Activated T-cell treated with anti-CD3 and anti-CD28 coated beads for 48 hours (primary cell): ENCODE results near the gene TIMM29.
"Not testable (repeated sequence)": the region's sequence is repeated elsewhere in the genome, so short reads cannot be mapped to it uniquely, and the experiment has no call there.

ENCODE experiments used
- DNase-seq: peaks from one replicate; pipeline ENCODE4 v3.0.0-alpha.2; 2020; ENCODE audit warnings: low read depth

The TIMM29 gene

GRCh38 chr19:10945264-10945663 lies 16.7 kb downstream of the TIMM29 start:
- DNase-seq, result no peak

- DNase-seq, result no peak
Measured at GRCh38 chr19:10946958-10947657, 18.5 kb downstream of the TIMM29 start.

DNA sequence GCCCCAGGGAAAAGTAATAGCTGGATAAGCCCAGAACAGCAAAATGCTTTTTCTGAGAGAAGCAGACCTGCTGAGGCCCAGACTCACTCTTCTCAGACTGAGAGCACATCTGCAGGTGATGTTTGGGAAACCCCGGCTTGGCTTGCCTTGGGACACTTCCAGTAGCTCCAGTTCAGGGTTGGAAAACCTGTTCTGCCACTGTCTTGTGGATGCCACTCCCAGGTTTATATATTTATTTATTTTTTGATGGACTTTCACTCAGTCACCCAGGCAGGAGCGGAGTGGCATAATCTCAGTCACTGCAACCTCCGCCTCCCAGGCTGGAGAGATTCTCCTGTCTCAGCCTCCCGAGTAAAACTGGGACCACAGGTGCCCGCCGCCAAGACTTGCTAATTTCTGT lies 24.2 kb downstream of the TIMM29 start:
- DNase-seq, result no peak

- not testable (repeated sequence) for DNase-seq
Measured at GRCh38 chr19:10959277-10959968, 30.8 kb downstream of the TIMM29 start.

DNA sequence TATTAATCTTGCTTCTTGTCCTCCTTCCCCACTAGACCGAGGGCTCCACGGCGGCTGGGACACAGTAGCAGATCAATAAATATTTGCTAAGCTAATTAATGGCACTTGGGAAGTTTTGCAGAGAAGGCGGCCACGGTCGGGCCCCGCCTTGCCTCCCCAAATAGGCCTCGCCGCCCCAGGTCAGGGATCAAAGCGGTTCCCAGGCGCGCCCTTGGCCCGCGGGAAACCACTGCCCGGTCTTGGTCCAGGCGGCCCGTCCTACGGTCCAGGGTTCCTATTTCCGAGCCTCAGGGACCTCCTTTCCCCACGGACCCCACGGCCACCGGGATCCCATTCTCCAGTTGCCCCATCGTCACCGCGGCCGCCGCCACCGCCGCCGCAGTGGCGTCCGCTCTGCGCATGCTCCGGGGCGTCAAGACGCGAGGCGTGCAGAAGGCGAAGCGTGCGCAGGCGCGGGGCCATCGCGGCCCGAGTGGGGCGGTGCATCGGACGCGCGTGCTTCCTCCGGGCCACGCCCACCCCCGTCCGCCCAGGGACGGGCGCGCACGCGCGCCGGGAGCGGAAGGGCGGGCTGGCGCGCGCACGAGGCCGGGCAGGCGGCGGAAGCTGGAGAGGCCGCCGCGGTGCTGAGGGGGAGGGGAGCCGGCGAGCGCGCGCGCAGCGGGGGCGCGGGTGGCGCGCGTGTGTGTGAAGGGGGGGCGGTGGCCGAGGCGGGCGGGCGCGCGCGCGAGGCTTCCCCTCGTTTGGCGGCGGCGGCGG lies 31.9 kb downstream of the TIMM29 start, which contains the start of gene SMARCA4:
Gene SMARCA4 (plus strand): TSS at position 717 of the 759 bp plus-strand sequence. CDS start 23,122 bp downstream, outside the sequence.
- peak; percentile 100 for DNase-seq

DNA sequence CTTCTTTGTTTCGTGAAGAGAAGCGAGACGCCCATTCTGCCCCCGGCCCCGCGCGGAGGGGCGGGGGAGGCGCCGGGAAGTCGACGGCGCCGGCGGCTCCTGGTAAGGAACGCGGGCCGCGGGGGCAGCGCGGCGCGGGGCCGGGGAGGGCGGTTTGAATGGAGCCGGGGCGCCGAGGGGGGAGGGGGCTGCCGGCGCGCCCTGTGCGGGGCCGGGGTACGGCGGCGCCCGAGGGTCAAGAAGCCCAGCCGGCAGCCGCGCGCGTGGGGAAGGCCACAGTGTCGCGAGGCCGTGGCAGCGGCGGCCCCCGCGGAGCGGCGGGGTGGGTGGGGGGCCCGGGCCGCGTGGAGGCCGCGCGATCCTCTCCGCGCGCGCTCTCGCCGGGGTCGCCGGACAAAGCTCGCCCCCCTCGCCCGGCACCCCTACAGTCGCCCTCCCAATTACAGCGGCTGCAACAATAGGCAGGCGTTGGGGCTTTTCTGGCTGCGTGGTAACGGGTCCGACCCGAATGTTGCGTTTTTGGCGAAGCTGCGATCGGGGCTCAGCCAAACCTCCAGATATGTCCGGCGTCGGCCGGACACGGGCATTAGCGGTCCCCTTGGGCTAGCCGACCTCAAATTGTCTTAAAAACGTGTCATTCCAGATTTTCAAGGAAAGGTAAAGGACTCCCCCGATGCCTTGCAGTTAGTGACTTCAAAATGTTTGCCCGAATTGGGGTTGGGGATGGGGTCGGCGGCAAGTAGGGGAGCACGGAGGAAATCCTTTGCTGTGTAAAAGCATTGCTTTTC lies 32.7 kb downstream of the TIMM29 start:
- no peak for DNase-seq

DNA sequence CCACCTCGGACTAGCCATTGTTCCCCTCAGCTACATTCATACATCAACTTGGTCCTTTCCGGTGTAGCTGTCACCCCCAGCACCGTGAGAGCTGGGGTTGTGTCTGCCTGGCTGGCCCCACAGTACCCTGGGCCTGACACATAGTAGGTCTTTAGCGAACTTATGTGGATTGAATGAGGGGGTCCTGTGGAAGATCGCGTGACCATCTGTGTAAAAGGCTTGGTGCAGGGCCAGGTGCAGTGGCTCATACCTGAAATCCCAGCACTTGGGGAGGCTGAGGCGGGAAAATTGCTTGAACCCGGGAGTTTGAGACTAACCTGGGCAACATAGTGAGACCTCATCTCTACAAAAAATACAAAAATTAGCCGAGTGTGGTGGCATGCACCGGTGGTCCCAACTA lies 34.3 kb downstream of the TIMM29 start:
- DNase-seq, result no peak

DNA sequence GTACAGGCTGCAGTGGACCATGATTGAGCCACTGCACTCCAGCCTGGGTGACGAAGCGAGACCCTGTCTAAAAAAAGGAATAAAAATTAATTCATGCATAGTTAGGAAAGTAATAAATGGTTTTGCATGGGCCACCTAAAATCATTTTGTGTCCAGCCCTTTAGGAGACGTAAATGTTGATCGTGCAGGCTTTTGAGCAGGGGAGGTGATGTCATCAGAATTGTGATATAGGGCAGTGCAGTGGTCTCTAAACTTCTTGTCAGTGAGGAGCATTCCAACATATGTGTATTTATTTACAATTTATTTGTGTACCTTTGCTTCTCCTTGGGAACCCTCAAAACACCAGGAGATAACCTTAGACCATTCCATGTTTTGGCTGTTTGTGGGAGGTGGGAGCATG lies 35.3 kb downstream of the TIMM29 start:
- no peak for DNase-seq

GRCh38 chr19:10964903-10965302 lies 36.3 kb downstream of the TIMM29 start:
- no peak for DNase-seq

GRCh38 chr19:10965398-10965797 lies 36.8 kb downstream of the TIMM29 start:
- no peak for DNase-seq

GRCh38 chr19:10966809-10967208 lies 38.2 kb downstream of the TIMM29 start:
- no peak for DNase-seq

DNA sequence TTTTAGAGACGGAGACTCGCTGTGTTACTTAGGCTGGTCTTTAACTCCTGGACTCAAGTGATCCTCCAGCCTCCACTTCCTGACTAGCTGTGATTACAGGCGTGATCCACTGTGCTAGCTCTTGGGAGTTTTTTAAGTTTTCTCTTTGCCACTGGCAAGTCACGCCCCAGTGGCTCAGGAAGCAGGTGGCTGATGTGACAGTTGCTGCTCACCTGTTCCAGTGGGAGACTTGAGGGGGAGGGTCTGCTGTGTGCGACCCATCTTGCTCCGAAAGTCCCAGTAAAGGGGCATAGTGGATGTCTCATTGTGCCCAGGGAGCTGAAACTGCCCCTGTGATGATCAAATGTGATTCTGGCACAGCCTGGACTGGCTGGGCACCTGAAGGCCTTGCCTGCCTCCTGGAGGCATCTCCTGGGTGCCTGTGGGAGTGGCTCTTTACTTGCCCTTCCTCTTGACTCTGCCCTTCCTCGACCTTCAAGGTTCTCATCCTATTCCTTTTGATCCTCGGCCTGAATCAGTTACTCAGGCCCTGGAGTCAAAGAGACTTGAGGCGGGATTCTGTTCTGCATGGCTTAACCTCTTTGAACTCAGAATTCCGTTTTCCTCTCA lies 40.0 kb downstream of the TIMM29 start:
- no peak for DNase-seq

GRCh38 chr19:10971107-10971726 lies 42.6 kb downstream of the TIMM29 start:
- DNase-seq, result no peak

DNA sequence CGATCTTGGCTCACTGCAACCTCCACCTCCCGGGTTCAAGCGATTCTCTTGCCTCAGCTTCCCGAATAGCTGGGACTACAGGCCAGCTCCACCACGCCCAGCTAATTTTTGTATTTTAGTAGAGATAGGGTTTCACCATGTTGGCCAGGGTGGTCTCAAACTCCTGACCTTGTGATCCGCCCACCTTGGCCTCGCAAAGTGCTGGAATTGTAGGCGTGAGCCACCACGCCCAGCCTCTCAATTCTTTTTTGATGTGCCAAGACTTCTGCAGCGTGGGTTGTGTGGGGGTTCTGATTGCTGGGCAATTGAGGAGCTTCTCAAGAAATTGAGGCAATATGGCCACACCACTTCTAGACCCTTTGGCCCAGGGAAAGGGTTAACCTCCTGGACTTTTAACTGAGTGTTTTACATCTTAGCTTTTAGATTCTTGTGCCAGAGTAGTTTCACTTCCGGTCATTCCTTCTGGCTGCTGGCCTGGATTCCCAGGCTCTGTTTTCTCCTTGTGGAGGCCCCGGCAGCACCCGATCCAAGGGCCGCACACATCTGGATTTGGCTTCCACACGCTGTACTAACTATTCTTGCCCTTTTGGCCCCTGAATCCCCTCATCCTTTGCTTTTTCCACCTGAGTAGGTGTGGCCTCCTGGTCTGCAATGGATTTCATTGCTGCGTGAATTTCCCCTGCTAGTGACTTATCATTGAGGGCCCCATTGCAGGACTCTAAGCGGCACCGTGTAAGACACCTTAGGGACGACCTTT lies 46.9 kb downstream of the TIMM29 start:
- DNase-seq, result no peak

- DNase-seq, result no peak
Measured at GRCh38 chr19:10976131-10976892, 47.7 kb downstream of the TIMM29 start.

GRCh38 chr19:10977742-10978092 lies 49.1 kb downstream of the TIMM29 start:
- no peak for DNase-seq
